Activated B cell treated with CpG ODN at 0.5 μM for 24 hours (primary cell): ENCODE measurements around the gene ARRB1. TPM values are rescaled to one million over a fixed set of nuclear protein-coding genes. Genes with fewer than 3 reads are reported as not detected.

Experiments used
- ATAC-seq: fragments of 200-7000 bp; cut with Tn5 transposase; one replicate; pipeline ENCODE4 v1.10.0; 2021; ENCODE audit warnings: low read depth, mild to moderate bottlenecking, moderate library complexity
- CTCF ChIA-PET: fragments of 350-600 bp; sonication (Branson Sonifier 250); formaldehyde crosslinking; loops from one replicate; lab custom pipeline; 2021; ENCODE audit warnings: antibody characterized with exemption; lab: Charles Lee
- POLR2A ChIA-PET: fragments of 350-600 bp; sonication (Branson Sonifier 250); formaldehyde crosslinking; loops from one replicate; lab custom pipeline; 2021; ENCODE audit warnings: antibody characterized with exemption; lab: Charles Lee
- DNase-seq: peaks from one replicate; pipeline ENCODE4 v3.0.0; 2022
- H3K27ac Mint-ChIP-seq: one replicate; pipeline ENCODE4 v1.8.0; 2020; ENCODE audit warnings: mixed read lengths
- H3K27me3 Mint-ChIP-seq: one replicate; pipeline ENCODE4 v1.8.0; 2021; ENCODE audit warnings: mixed read lengths
- H3K36me3 Mint-ChIP-seq: one replicate; pipeline ENCODE4 v1.8.0; 2021; ENCODE audit warnings: low read depth, mixed read lengths
- H3K4me1 Mint-ChIP-seq: one replicate; pipeline ENCODE4 v1.8.0; 2021; ENCODE audit warnings: mixed read lengths
- H3K4me3 Mint-ChIP-seq: one replicate; pipeline ENCODE4 v1.8.0; 2020; ENCODE audit warnings: mild to moderate bottlenecking, mixed read lengths
- H3K9me3 Mint-ChIP-seq: one replicate; pipeline ENCODE4 v1.8.0; 2020; ENCODE audit warnings: mixed read lengths
- intact Hi-C: fragments of 100-400 bp; cut with micrococcal nuclease; formaldehyde crosslinking; loops from one replicate; pipeline ENCODE4 v1.15.1; 2024
- total RNA-seq: library from RNA; stranded (reverse); gene quantifications from 2 replicates; pipeline ENCODE4 v1.2.3, GENCODE V29; 2022
- TF ChIP-seq, protein P1 (sequence below): fragments of 200-600 bp; IDR thresholded peaks from one replicate; pipeline ENCODE4 v1.8.0; 2022; ENCODE audit warnings: antibody characterized with exemption, mild to moderate bottlenecking

The ARRB1 gene
- total RNA-seq, 1 donor from 2014 or later, result 0.62 TPM

DNA sequence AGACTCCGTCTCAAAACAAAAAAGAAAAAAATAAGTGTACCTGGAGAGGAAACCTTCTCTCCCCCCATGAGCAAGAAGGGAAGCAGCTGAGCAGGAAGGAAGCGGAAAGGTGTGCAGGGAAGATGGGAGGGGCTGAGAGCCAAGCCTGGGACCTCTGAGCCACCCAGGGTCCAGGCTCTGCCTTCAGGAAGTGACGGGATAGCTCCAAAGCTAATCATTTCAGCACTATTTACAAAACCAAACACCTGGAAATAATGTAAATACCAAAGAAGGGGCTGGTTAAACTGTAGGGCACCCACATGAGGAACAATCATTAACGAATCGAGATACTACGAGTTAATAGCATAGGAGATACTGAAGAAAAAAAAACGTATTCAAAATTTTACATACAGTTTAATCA lies 27.9 kb downstream of the ARRB1 start:
- ATAC-seq (no peak), DNase-seq (no peak)
- intact Hi-C loops, result no loop called here
- ChIA-PET POLR2A (no interaction called here), CTCF (no interaction called here)
- no peak overlapping the region for H3K4me3 Mint-ChIP-seq
- TF ChIP-seq, protein P1, sequence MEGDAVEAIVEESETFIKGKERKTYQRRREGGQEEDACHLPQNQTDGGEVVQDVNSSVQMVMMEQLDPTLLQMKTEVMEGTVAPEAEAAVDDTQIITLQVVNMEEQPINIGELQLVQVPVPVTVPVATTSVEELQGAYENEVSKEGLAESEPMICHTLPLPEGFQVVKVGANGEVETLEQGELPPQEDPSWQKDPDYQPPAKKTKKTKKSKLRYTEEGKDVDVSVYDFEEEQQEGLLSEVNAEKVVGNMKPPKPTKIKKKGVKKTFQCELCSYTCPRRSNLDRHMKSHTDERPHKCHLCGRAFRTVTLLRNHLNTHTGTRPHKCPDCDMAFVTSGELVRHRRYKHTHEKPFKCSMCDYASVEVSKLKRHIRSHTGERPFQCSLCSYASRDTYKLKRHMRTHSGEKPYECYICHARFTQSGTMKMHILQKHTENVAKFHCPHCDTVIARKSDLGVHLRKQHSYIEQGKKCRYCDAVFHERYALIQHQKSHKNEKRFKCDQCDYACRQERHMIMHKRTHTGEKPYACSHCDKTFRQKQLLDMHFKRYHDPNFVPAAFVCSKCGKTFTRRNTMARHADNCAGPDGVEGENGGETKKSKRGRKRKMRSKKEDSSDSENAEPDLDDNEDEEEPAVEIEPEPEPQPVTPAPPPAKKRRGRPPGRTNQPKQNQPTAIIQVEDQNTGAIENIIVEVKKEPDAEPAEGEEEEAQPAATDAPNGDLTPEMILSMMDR, result no peak
- H3K27me3 Mint-ChIP-seq, result peaks cover 3% of the 10 kb centered on the region
- no peak overlapping the region for H3K27ac Mint-ChIP-seq
- peaks cover 1% of the 10 kb centered on the region for H3K4me1 Mint-ChIP-seq
- H3K9me3 Mint-ChIP-seq, result no peaks in the 10 kb centered on the region
- H3K36me3 Mint-ChIP-seq, result no peaks in the 10 kb centered on the region

DNA sequence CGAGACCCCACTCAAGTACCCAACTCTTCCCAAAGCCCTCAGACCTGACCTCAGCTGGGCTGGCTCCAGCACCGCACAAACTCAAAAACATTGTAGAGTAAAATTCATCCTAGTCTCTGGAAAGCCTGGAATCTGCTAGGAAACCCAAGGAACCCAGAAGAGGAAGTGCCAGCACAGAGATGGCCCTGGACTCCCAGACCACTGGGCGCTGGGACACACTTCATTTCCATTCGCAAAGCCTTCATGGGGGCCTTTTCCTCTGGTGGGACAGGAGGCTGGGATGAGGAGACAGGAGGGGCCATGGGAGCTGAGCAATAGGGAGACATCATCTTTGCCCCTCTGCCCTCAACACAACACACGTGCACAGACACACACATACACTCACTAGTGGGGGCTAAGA lies 30.8 kb downstream of the ARRB1 start:
- ChIA-PET POLR2A (no interaction called here), CTCF (no interaction called here)
- Mint-ChIP-seq H3K36me3 (no peaks in the 10 kb centered on the region), H3K27ac (no peak overlapping the region), H3K9me3 (no peaks in the 10 kb centered on the region), H3K4me1 (no peaks in the 10 kb centered on the region), H3K4me3 (no peak overlapping the region), H3K27me3 (peaks cover 3% of the 10 kb centered on the region)
- intact Hi-C loops, result no loop called here
- DNase-seq (no peak), ATAC-seq (no peak)
- TF ChIP-seq, protein P1, result no peak

DNA sequence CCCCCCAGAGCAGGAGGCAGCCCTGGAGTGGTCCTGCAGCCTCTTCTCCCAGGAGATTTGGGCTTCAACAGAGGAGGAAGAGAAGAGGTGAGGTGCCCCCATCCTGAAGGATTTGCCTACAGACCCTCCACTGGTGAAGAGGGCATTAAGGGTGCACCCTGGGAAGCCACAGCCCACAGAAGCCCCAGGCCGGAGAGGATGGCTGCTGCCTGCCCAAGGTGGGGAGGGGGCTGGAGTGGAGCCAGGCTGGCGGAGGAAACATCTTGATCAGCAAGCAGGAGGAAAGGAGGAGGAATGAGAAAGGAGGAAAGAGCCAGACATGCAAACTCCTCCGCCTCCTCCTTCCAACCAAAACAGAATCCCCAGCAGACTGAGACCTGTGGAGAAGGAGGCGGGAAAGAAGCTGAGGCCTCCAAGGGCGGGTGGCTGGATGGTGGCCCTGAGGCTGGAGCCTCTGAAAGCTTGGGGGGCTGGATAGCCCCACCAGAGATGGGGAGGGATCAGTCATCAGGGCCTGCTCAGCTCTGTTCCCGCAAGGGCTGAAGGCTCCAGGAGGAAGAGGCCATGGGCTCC lies 31.3 kb downstream of the ARRB1 start:
- intact Hi-C loops, result no loop called here
- no peaks in the 10 kb centered on the region for H3K9me3 Mint-ChIP-seq
- CTCF ChIA-PET, result no interaction called here
- H3K4me1 Mint-ChIP-seq, result no peaks in the 10 kb centered on the region
- no peak for ATAC-seq
- TF ChIP-seq, protein P1, result no peak
- H3K4me3 Mint-ChIP-seq, result no peak overlapping the region
- H3K27ac Mint-ChIP-seq, result no peak overlapping the region
- H3K36me3 Mint-ChIP-seq, result no peaks in the 10 kb centered on the region
- POLR2A ChIA-PET, result no interaction called here
- H3K27me3 Mint-ChIP-seq, result peaks cover 3% of the 10 kb centered on the region
- no peak for DNase-seq

DNA sequence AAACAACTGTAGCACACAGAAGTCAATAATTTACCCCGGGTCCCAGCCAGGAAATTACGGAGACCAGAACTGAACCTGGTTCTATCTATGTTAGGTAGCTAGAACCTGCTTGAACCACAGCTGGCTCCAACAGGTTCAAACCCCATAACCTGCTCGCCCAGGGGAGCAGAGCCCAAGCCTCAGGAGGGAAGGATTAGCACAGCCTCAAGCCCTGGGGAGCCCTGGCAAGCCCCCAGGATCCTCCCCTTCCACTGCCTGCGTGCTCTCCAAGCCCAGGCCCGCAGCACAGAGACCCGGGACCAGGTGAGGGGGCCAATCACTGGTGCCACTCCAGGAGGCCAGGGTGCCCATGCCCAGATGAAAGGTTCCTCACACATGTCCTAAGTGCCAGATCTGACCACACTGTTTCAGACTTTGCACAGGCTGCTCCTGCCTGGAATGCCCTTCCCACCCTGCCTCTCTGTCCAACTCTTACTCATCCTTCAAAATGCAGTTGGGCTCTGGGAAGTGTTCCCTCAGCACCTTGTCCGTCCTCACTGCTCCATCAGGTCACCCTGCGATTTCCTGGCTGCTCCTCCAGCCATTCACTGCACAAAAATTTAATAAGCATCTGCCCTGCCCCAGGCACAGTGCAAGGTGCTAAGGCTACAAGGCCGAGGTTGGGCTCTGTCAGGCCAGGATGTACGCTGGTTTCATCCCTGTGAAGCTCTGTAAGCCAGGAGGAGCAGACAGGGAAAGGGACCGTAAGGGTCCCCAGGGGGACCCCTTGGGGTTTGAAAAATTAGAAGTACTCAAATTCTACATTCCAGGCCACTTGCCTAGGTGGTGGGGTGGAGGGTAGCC lies 32.2 kb downstream of the ARRB1 start:
- DNase-seq, result no peak
- Mint-ChIP-seq H3K9me3 (no peaks in the 10 kb centered on the region), H3K4me3 (no peak overlapping the region), H3K36me3 (no peaks in the 10 kb centered on the region), H3K27ac (no peak overlapping the region), H3K27me3 (peaks cover 3% of the 10 kb centered on the region), H3K4me1 (no peaks in the 10 kb centered on the region)
- intact Hi-C loops, result no loop called here
- no peak for ATAC-seq
- POLR2A ChIA-PET, result no interaction called here
- TF ChIP-seq, protein P1, result no peak
- CTCF ChIA-PET, result no interaction called here

DNA sequence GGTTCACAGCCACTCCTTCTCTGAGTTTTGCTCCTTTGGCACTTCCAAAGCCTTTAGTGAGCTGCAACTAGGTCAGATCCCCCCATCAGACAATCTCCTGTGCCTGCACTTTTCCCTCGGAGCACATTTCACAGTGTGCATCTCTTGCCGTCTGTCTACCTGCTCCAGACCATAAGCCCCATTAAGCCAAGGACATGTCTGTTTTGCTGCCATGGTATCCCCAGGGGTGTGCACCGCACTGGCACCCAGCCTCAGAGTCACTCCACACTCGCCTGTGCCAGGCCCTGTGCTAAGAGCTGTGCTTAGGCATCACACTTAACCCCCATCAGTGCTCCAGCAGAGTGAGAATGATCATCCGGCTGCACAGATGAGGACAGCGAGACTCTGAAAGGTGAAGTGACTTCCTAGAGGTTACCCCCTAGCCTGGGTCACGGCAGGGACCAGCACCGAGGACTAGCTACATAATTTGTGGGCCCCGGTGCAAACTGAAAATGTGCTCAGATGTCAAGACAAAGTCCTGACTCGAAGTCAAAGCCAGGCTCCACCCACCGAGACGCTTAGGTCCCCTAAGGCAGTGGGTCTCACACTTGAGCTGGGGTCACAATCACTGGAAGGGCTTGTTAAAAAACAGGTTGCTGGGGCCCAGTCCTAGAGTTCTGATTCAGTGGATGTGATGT lies 33.9 kb downstream of the ARRB1 start:
- H3K4me1 Mint-ChIP-seq, result no peaks in the 10 kb centered on the region

More for the DNA sequence above, 33.9 kb downstream of the ARRB1 start:
- no peak for DNase-seq
- Mint-ChIP-seq H3K36me3 (no peaks in the 10 kb centered on the region), H3K4me3 (no peak overlapping the region), H3K27me3 (peaks cover 3% of the 10 kb centered on the region), H3K9me3 (no peaks in the 10 kb centered on the region), H3K27ac (no peak overlapping the region)
- ChIA-PET POLR2A (no interaction called here), CTCF (no interaction called here)
- ATAC-seq, result no peak
- TF ChIP-seq, protein P1, result no peak
- intact Hi-C loops, result no loop called here
